SH-SY5Y (cell line): ENCODE results near the gene PBX2.

ENCODE experiments used
- GATA2 ChIP-seq: IDR thresholded peaks from 2 replicates; pipeline ENCODE4 v1.6.1; 2011; ENCODE audit warnings: mild to moderate bottlenecking, low read depth, low read length
- GATA3 ChIP-seq: IDR thresholded peaks from 2 replicates; pipeline ENCODE4 v1.6.1; 2011; ENCODE audit warnings: low read depth, mild to moderate bottlenecking, low read length, moderate library complexity

Gene PBX2

DNA sequence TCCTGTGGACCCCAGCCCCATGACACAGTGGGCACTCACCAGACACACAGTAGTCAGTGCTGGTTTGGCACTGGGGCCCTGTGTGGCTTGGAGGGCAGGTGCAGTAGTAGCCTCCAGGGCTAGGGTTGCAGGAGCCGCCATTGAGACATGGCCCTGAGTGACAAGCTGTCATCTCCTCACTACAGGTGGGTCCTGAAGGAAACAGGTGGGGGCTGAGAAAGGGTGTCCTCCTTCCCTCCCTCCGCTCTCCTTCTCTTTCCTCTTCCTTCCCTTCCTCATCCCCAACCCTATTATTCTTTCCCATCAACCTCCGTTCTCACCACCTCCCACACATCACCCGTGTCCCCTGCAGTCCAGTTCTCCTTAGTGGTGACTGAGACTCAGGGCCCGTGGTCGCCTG, 23.6 kb upstream of the PBX2 start:
- no peak for TF ChIP-seq GATA2
- no peak for TF ChIP-seq GATA3

DNA sequence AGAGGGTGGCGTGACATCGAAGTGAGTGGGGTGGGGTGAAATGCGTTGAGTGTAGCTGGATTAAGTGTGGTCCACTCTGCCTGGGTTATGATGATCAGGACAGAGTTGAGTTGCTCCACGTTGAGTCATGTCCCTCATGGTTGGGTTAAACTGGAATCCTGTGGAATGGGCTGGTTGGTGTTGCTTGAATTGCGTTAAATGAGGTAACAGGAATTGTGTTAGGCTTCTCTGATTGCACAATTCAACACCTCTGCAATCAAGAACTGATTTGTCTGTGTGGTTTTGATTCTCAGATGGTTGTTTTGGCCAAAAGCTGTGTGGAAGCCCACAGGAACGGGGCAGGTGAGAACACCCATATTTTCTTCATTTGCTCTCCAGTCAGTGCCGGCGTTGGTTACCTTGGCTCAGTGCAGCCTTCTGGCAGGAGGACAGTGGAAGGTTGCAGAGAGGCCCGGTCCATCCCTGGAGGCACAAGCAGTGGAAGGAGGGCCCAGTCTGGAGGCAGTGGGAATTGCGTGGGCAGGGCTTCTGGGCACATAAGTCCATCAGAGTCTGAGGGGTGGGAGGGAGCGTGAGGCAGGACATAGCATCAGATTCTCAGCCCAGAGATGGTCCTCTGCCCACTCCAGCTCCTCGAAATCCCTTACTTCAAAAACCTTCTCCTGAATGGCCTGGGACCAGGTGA, 22.2 kb upstream of the PBX2 start:
- no peak for TF ChIP-seq GATA3
- TF ChIP-seq GATA2 = no peak

DNA sequence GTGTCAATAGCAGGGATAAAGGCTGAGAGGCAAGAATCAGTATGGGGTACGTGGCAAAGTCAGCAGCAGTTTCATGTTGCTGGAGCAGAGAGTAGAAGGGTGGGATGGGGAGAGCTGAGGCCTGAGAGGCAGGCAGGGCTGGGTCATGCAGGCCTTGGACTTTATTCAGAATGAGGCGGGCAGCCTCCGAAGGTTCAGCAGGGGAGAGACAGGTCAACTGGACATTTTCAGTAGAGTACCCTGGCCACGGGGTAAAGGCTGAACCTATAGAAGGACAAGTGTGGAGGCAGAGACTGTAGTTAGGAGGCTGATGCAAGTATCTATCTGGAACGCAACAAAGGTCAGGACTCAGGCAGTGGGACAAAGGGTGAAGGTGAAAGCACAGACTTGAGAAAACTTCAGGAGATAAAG, 20.2 kb upstream of the PBX2 start:
- TF ChIP-seq GATA2 = no peak
- TF ChIP-seq GATA3 = no peak

DNA sequence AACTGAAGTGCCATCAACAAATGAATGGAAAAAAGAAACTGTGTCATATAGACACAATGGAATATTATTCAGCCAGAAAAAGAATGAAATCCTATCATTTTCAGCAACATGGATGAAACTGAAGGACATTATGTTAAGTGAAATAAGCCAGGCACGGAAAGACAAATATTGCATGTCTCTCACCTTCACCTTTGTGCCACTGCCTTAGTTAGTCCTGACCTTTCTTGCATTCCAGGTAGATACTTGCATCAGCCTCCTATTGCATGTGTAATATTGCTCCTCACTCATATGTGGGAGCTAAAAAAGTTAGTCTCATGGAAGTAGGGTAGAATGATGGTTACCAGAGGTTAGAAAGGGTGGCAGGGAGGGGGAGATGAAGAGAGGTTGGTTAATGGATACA, 19.0 kb upstream of the PBX2 start:
- TF ChIP-seq GATA2 (no peak), GATA3 (no peak)

DNA sequence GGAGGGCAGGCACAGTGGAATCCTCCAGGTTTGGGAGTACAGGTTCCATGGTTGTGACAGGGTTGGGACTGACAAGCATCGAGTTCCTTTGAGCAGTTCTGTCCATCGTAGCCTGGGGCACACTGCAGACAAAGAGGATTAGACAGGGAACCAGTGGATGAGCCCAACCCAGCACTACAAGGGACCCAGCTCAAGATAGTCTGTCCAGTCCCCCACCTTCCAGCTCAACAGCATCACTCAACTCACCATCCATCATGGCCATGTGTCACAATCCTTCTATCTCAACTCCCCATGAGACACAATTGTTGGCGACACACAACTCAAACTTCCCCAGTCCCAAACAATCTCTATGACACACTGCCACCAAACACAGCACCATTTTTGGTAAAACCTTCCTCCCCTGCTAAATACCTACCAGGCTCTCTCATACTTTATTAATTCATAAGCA, 14.3 kb upstream of the PBX2 start:
- TF ChIP-seq GATA3 (no peak), GATA2 (no peak)

DNA sequence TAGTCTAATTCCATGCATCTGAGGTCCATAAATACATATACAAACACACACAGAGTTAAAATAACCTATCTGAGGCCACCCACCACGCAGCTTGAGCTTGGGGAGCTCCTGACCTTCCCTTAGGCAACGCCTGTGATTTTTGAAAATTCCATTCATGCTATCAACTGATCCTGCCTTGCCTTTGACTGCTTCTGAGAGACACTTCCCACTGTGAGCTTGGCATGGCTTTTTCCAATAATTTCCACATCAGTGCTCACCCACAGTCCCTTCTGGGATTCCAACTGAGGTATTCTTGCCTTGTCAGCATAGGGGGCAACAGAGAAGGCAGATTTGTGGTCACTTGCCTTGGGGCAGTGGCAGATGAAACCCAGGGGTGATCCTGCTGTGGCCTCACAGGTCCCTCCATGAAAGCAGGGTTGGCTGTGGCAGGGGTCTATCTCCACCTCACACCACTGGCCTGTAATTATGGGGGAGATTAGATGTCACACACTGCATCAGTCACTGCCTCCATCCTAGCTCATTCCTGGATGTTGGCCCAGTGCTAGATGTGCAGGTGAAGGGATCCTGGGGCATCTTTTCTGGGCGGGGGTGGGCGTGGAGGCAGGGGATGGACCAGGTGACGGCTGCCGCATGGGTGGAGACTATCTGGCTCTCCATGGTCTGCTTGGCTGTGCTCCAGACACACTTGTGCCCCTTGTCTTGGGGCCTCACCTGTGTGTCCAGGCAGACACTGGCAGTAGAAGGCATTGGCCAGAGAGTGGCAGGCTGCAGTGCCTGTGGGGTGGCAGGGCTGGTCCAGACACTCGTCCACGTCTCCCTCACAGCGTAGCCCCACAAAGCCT, 13.6 kb upstream of the PBX2 start:
- TF ChIP-seq GATA3 = no peak
- TF ChIP-seq GATA2 = no peak

DNA sequence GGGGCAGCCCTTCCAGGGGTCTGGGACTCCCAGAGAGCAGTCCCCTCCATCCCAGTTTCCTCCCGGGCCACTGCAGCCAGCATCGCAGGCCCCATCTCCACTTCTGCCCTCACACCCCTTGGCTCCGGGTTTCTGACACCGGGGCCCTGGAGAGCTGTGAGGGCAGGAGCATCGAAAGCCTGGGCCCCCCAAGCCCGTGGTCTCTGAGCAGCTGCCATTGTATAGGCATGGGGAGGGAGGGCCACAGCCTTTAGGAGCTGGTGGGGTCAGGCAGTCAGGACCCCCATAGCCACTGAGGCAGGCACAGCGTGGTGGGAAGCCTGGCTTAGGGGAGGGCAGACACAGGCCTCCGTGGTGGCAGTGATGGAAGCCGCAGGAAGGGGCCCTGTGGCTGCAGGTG, 12.2 kb upstream of the PBX2 start:
- TF ChIP-seq GATA3 (no peak), GATA2 (no peak)

DNA sequence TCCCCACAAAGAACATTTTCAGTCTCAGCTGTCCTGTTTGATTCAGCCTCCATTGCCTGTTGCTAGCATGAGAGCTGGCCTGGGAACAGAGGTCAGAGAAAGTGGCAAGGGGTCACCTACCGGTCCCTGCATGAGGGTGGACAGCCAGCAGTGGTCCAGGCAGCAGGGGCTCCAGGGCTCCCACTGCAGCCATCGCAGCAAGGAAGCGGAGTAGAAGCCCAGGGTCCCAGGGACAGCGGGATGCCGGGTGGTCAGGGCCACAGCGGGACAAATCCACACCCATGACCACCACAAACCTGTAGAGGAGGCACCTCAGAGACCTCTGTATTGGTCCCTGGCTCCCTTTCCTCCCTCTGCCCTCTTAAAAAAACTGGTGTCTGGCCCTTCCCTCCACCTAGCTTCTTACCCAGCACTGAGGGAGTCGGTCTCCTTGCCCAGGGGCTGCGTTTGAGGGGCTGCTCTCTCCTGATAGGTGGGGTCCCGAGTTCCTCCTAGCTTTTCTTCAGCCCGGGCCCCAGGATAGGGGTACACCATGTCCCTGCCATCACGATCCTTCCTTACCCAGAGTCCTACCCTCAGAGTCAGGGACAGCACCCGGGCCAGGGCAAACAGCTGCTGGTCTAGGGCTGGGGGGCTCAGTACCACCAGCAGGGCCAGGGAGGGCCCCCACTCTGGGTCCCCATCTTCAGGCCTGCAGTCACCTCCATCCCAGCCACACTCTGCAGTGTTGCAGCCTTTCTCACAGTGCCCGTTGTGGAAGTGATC, 10.9 kb upstream of the PBX2 start:
- TF ChIP-seq GATA3 (no peak), GATA2 (no peak)

DNA sequence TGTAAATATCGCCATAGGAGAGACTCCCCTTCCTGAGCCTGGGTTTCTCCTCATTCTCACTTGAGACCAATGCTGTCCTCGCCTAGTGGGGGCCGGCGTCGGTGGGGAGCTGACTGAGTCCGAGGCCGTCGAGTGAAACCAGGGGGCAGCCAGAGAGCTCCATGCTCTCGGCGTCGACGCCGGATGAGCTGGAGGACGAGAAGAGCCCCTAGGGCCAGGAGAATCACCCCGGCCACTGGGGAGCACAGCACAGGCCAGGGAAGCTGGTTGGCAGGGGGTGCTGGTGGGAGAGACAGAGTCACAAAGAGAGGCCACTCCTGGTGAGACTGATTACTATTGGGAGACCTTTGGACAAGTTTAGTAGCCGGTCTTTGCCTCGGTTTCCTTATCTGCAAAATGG, 8.9 kb upstream of the PBX2 start:
- TF ChIP-seq GATA2 (no peak), GATA3 (no peak)

DNA sequence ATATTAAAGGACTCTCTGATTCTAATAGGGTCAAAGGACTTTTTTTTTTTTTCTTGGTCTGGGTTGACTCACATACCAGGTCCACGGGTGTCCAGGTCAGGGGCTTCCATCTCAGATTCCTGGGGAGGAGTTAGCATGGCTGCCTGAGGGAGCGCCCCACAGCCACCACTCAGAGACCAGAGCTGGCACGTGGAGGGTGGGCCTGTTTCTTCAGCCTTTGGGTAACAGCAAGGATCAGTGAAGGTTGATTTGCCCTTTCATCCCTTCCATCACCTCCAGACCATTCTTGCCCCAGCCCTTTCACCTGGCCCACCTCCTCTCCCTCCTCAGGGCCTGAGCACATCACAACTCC, 8.3 kb upstream of the PBX2 start:
- TF ChIP-seq GATA3 (no peak), GATA2 (no peak)

DNA sequence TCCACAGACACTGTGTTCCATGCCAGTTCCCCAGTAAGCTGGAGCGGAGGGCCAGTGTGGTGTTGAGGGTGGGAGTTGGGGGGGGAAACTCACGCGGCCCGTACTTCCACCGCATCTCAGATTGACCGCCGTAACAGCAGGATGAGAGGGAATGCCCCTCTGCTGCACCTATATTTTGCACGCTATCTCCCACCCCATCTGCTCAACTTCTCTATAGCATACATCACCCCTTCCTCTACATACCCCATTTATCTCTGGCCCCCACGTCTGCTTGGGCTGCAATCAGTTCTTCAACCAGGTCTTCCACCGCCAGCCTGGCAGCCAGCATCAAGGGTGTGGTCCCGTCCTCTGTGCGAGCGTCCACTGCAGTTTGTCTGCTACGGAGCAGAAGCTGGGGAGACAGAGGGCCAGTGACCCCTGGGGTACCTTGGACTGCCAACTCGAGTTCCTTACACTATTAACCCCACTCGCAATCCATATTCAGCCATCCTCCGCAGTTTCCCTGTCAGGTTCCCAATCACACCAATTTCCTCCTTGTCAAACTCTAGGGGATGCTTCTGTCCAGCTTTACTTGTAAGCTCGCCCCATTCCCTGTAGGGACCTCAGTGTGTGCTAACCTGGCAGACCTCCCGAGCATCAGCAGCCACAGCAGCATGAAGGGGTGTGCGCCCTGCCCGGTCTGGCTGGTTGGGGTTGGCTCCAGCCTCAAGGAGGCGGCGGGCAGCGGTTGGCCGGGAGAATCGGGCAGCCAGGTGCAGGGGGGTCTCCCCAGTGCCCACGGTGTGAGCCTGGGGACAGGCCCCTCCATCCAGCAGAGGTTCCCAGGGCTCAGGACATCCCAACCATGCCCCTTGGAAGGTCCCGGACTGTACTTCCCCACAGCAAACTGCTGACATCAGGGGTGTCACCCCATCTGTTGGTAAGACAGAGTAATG, 6.9 kb upstream of the PBX2 start:
- TF ChIP-seq GATA2 = peak; percentile 49
- no peak for TF ChIP-seq GATA3

DNA sequence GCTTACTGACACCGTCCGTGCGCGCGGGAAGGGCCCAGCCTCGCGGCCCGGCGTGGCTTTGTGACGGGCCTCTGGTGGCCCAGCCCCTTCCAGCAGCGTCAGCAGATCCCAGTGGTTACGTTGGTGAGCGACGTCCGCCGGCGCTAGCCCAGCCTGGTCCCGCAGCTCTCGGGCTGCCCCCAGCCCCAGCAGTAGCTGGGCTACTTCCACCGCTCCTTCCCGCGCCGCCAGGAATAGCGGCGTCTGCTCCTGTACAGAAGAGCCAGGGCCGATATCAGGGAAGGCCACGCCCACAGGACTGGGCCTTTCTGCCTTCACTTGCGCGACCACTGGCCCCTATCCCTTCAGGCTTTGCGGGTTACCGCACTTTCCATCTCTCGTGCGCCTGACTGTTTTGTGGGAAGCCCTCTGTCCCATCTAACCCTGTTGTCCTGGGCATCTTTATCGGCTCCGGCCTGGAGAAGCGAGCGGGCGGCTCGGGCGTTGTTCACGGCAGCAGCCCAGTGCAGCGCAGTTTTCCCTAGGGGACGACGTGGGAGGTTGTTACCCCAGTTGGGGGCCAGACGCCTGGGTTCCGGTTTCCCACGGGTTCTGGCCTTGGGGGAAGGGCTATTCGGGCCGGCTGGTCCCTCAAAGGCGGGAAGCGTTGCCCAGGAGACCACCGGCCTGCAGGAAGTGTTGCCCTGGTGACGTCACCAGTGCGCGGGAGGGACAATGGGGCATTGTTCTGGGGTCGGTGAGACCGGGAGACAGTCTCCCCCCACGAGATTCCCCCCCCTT, 6.1 kb upstream of the PBX2 start:
- TF ChIP-seq GATA3 (no peak), GATA2 (no peak)

DNA sequence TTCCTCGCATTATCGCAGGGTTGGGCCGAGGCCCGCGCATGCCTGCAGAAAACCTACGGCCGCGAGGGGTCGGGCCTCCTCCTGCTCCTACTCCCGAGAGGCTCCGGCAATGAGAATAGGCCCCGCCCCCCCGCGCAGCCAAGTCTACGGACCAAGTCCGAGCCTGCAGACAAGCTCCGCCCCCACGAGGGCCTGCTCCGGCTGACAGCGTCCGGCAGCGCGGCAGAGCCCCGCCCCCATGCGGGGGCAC, 5.6 kb upstream of the PBX2 start:
- TF ChIP-seq GATA3 = no peak
